ENCODE measurements around the gene PTPRCAP. TPM values are rescaled to one million over a fixed set of nuclear protein-coding genes. Genes with fewer than 3 reads are reported as not detected.
"Not testable (repeated sequence)": the region's sequence is repeated elsewhere in the genome, so short reads cannot be mapped to it uniquely, and the experiment has no call there.

Gene PTPRCAP, protein sequence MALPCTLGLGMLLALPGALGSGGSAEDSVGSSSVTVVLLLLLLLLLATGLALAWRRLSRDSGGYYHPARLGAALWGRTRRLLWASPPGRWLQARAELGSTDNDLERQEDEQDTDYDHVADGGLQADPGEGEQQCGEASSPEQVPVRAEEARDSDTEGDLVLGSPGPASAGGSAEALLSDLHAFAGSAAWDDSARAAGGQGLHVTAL
- total RNA-seq = 4.1 and 6.1 TPM in 2 replicates
- polyA plus RNA-seq = 2.5 and 3.2 TPM in 2 replicates

GRCh38 chr11:67437082-67437808 is at the start of gene PTPRCAP:
Gene PTPRCAP (minus strand): TSS chr11:67437682. CDS start chr11:67437619, 63 bp downstream.
- H3K27ac ChIP-seq = peak within 1 kb of the TSS; percentile 39
- no peaks in the 10 kb centered on the region for H3K4me1 ChIP-seq (ENCODE audit: low read depth)
- no peak within 1 kb of the TSS for H3K4me3 ChIP-seq
- no peaks in the 10 kb centered on the region for H3K9me3 ChIP-seq (ENCODE audit: low read depth)
- no peaks in the 10 kb centered on the region for H3K27me3 ChIP-seq
- peaks cover 13% of the 10 kb centered on the region for H3K36me3 ChIP-seq
- peak in 1 of 2 donors; percentile 23 for DNase-seq (ENCODE audit: low read depth in 1 of 2, low spot score in 1 of 2)
- TF ChIP-seq CTCF (IDR thresholded peaks at IDR 0.05; ENCODE audit: low read depth, low read length) = no peak

DNA sequence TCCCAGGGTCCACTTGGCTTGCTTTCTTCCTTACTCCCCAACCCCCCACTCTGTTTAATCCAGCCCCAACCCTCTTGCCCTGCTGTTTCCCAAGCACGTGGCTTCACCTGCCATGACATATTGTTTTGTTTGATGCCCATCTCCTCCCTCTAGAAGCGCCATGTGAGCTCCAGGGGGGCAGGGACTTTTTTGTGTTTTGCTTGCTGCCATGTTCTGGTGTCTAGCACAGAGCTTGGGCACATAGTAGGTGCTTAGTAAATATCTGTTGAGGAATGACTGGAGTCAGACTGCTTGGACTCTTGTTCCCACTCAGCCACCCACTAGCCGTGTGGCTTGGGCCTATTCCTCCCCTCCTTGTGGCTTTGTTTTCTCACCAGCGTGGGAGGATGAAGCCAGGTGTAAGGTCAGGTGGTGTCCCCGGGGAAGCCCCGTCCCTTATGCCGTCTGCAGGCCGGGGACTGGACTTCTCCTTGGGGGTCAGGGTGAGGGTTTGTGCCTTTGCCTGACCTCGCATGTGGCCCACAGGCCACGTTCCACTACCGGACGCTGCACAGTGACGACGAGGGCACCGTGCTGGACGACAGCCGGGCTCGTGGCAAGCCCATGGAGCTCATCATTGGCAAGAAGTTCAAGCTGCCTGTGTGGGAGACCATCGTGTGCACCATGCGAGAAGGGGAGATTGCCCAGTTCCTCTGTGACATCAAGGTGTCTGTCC is 49.2 kb upstream of the PTPRCAP start:
- peaks cover 3% of the 10 kb centered on the region for H3K36me3 ChIP-seq
- no peaks in the 10 kb centered on the region for H3K4me1 ChIP-seq (ENCODE audit: low read depth)
- no peaks in the 10 kb centered on the region for H3K9me3 ChIP-seq (ENCODE audit: low read depth)
- TF ChIP-seq CTCF (IDR thresholded peaks at IDR 0.05; ENCODE audit: low read depth, low read length) = no peak
- no peak overlapping the region for H3K27ac ChIP-seq
- no peak overlapping the region for H3K4me3 ChIP-seq
- no peak for DNase-seq (ENCODE audit: low read depth in 1 of 2, low spot score in 1 of 2)
- no peaks in the 10 kb centered on the region for H3K27me3 ChIP-seq

DNA sequence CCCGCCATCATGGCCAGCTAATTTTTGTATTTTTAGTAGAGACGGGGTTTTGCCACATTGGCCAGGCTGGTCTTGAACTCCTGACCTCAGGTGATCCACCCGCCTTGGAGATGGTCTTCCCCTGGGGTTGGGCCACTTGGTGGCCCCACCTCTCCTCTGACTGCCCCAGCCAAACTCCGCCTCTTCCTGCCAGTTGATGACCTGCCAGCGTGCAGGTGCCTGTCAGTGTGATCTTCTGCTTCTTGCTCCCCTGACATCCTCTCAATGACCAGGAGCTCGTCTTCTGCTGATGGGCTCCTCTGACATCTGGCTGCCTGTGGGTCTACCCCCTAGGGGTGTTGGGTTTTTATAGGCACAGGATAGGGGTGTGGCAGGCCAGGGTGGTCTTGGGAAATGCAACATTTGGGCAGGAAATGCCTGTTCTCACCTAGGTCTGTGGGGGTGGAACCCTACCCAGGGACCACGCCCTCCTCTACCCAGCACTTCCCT is 48.4 kb upstream of the PTPRCAP start:
- H3K27me3 ChIP-seq; H3K27ac ChIP-seq; H3K4me1 ChIP-seq (ENCODE audit: low read depth); H3K36me3 ChIP-seq; DNase-seq (ENCODE audit: low read depth in 1 of 2, low spot score in 1 of 2); H3K4me3 ChIP-seq; H3K9me3 ChIP-seq (ENCODE audit: low read depth): not testable (repeated sequence)

DNA sequence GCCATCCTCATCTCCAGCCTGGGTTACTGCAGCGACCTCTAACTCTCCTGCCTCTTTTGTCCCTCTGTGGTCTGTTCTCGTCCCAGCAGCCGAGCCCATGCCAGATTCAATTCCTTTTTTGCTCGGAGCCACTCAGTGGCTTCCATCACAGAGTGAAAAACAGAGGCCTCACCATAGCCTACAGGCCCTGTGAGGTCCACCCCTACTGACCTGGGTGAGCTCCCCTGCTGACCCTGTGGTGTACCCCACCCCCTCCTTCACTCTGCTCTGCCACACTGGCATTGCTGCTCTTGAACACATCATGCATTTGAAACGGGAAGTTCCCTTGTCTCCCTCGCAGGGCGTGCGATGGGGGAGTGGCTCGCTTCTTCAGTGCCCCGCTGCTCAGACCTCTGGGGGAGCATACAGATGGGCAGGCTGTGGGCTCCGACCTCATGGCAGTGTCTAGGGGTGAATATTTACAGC is 47.4 kb upstream of the PTPRCAP start:
- Histone ChIP-seq H3K36me3 (no peaks in the 10 kb centered on the region), H3K9me3 (ENCODE audit: low read depth) (no peaks in the 10 kb centered on the region), H3K4me1 (ENCODE audit: low read depth) (no peaks in the 10 kb centered on the region), H3K27ac (no peak overlapping the region), H3K4me3 (no peak overlapping the region), H3K27me3 (no peaks in the 10 kb centered on the region)
- no peak for TF ChIP-seq CTCF (IDR thresholded peaks at IDR 0.05; ENCODE audit: low read depth, low read length)
- DNase-seq (ENCODE audit: low read depth in 1 of 2, low spot score in 1 of 2) = no peak

GRCh38 chr11:67483831-67484665 is 46.6 kb upstream of the PTPRCAP start:
- no peaks in the 10 kb centered on the region for H3K27me3 ChIP-seq
- H3K9me3 ChIP-seq (ENCODE audit: low read depth) = no peaks in the 10 kb centered on the region
- peak overlapping the region; percentile 37 for H3K4me3 ChIP-seq
- H3K4me1 ChIP-seq (ENCODE audit: low read depth) = no peaks in the 10 kb centered on the region
- no peaks in the 10 kb centered on the region for H3K36me3 ChIP-seq
- TF ChIP-seq CTCF (IDR thresholded peaks at IDR 0.05; ENCODE audit: low read depth, low read length) = no peak
- no peak for DNase-seq (ENCODE audit: low read depth in 1 of 2, low spot score in 1 of 2)
- H3K27ac ChIP-seq = no peak overlapping the region

Data from cardiac muscle cell (in vitro differentiated cells and primary cell).